ENCODE results near the gene OR13J1.
"Not testable (repeated sequence)": the region's sequence is repeated elsewhere in the genome, so short reads cannot be mapped to it uniquely, and the experiment has no call there.

The OR13J1 gene

GRCh38 chr9:35904338-35904737 is 34.1 kb upstream of the OR13J1 start:
- no peak for DNase-seq

GRCh38 chr9:35903049-35903448 is 32.8 kb upstream of the OR13J1 start:
- no peak for DNase-seq

- DNase-seq, result no peak
Observed at GRCh38 chr9:35899021-35899420, 28.8 kb upstream of the OR13J1 start.

GRCh38 chr9:35898337-35898736 is 28.1 kb upstream of the OR13J1 start:
- DNase-seq, result no peak

- DNase-seq, result not testable (repeated sequence)
Observed at GRCh38 chr9:35897376-35898099, 27.3 kb upstream of the OR13J1 start.

- no peak for DNase-seq
Observed at GRCh38 chr9:35896570-35896969, 26.4 kb upstream of the OR13J1 start.

- no peak for DNase-seq
Observed at GRCh38 chr9:35892051-35892450, 21.9 kb upstream of the OR13J1 start.

- DNase-seq, result no peak
Observed at GRCh38 chr9:35891646-35892045, 21.4 kb upstream of the OR13J1 start.

- not testable (repeated sequence) for DNase-seq
Observed at GRCh38 chr9:35884908-35885307, 14.7 kb upstream of the OR13J1 start.

GRCh38 chr9:35882996-35883395 is 12.8 kb upstream of the OR13J1 start:
- DNase-seq, result no peak

- DNase-seq, result peak; percentile 45
Observed at GRCh38 chr9:35882263-35882848, 12.2 kb upstream of the OR13J1 start.

GRCh38 chr9:35872505-35872904 is 2.3 kb upstream of the OR13J1 start:
- no peak for DNase-seq

GRCh38 chr9:35871545-35871944 is 1.3 kb upstream of the OR13J1 start:
- peak; percentile 20 for DNase-seq

- DNase-seq, result no peak
Observed at GRCh38 chr9:35869621-35870216, 482 bp downstream of the OR13J1 start.

GRCh38 chr9:35868933-35869332 is 1.3 kb downstream of the OR13J1 start:
- no peak for DNase-seq

GRCh38 chr9:35867538-35867937 is 2.7 kb downstream of the OR13J1 start:
- DNase-seq, result no peak

GRCh38 chr9:35864695-35865255 is 5.4 kb downstream of the OR13J1 start:
- no peak for DNase-seq

GRCh38 chr9:35863583-35863982 is 6.6 kb downstream of the OR13J1 start:
- no peak for DNase-seq

- DNase-seq, result no peak
Observed at GRCh38 chr9:35862328-35862727, 7.9 kb downstream of the OR13J1 start.

- DNase-seq, result no peak
Observed at GRCh38 chr9:35861161-35861897, 8.9 kb downstream of the OR13J1 start.

GRCh38 chr9:35859990-35860339 is 10.2 kb downstream of the OR13J1 start:
- no peak for DNase-seq

GRCh38 chr9:35859310-35859989 is 10.8 kb downstream of the OR13J1 start:
- no peak for DNase-seq

- DNase-seq, result no peak
Observed at GRCh38 chr9:35858458-35858857, 11.7 kb downstream of the OR13J1 start.
